Effector memory CD8-positive, alpha-beta T cell (primary cell): Measurements from ENCODE around the gene DMRTB1.

Experiments used
- ATAC-seq: fragments of 150-1000 bp; cut with Tn5 transposase; replicated peaks from 2 replicates; pipeline ENCODE4 v1.10.0; 2021; ENCODE audit warnings: mild to moderate bottlenecking, moderate library complexity
- DNase-seq, 3 experiments: peaks; one replicate each; pipeline ENCODE4 v3.0.0; 2021
- H3K27ac Mint-ChIP-seq, 2 donors: one replicate each; pipeline ENCODE4 v1.8.0; 2022; ENCODE audit warnings: mild to moderate bottlenecking in 2 of 2, mixed read lengths in 2 of 2, moderate library complexity in 2 of 2
- H3K27me3 Mint-ChIP-seq, 2 donors: one replicate each; pipeline ENCODE4 v1.8.0; 2022; ENCODE audit warnings: mixed read lengths in 2 of 2
- H3K36me3 Mint-ChIP-seq: one replicate; pipeline ENCODE4 v1.8.0; 2022; ENCODE audit warnings: mild to moderate bottlenecking, moderate library complexity, mixed read lengths; ENCODE audit not compliant: insufficient read depth
- H3K4me1 Mint-ChIP-seq, 2 donors: one replicate each; pipeline ENCODE4 v1.8.0; 2022; ENCODE audit warnings: low read depth in 2 of 2, mixed read lengths in 2 of 2
- H3K4me3 Mint-ChIP-seq, 2 donors: one replicate each; pipeline ENCODE4 v1.8.0; 2022; ENCODE audit warnings: mild to moderate bottlenecking in 2 of 2, mixed read lengths in 2 of 2, moderate library complexity in 2 of 2
- H3K9me3 Mint-ChIP-seq, 2 donors: one replicate each; pipeline ENCODE4 v1.8.0; 2022; ENCODE audit warnings: mixed read lengths in 2 of 2

The DMRTB1 gene

DNA sequence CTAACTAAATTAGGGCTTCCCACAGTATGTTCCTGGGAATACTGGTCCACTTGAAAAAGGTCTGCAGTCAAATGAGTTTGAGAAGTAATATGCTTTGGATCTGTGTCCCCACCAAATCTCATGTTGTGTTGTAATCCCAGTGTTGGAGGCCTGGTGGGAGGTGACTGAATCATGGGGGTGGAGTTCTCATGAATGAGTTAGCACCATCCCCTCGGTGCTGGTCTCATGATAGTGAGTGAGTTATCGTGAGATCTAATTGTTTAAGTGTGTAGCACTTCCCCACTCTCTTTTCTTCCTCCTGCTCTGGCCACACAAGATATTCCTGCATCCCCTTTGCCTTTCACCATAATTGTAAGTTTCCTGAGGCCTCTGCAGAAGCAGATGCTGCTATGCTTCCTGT is 16.9 kb upstream of the DMRTB1 start:
- Mint-ChIP-seq H3K9me3 (no peaks in the 10 kb centered on the region), H3K36me3 (no peaks in the 10 kb centered on the region), H3K27me3 (no peaks in the 10 kb centered on the region), H3K27ac (no peak overlapping the region), H3K4me1 (no peaks in the 10 kb centered on the region), H3K4me3 (no peak overlapping the region)
- ATAC-seq (no peak), DNase-seq (no peak)

DNA sequence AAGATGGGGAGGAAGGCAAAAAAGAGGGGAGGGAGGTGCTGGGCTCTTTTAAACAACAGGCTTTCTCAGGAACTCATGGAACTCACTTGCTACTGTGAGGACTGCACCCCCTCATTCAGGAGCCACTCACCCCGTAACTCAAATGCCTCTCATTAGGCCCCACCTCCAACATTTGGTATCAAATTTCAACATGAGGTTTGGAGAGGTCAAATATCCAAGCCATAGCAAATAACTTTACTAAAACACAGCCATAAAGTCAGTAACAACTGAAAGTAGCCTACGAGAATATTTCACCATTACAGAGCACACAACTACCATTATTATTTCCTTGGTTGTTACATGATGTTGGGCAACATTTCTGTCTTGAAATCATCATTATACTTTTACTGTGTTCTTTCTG is 13.1 kb upstream of the DMRTB1 start:
- Mint-ChIP-seq H3K36me3 (no peaks in the 10 kb centered on the region), H3K4me1 (peaks cover 0 to 2% of the 10 kb centered on the region in 2 donors), H3K27ac (peak overlapping the region in 1 of 2 donors; percentile 59), H3K27me3 (peaks cover 0 to 12% of the 10 kb centered on the region in 2 donors), H3K9me3 (no peaks in the 10 kb centered on the region), H3K4me3 (no peak overlapping the region)
- ATAC-seq = no peak
- no peak for DNase-seq

DNA sequence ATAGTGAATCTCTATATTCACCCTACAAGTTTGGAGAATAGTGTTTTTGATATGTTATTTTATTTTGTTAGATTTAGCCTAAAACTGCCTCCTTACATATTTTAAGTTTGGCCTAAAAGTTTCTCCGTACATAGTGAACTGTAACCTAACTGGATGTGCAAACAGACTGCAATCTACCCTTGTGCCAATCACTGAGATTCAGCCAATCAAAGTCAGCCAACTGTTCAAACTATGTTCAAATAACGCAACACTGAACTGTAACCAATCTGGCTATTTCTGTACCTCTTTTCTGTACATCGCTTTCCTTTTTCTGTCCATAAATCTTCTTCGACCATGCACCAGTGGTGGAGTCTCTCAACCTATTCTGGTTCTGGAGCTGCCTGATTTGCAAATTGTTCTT is 11.8 kb upstream of the DMRTB1 start:
- H3K27me3 Mint-ChIP-seq = peaks cover 0 to 12% of the 10 kb centered on the region in 2 donors
- peaks cover 0 to 2% of the 10 kb centered on the region in 2 donors for H3K4me1 Mint-ChIP-seq
- no peak overlapping the region for H3K27ac Mint-ChIP-seq
- no peak overlapping the region for H3K4me3 Mint-ChIP-seq
- no peaks in the 10 kb centered on the region for H3K9me3 Mint-ChIP-seq
- H3K36me3 Mint-ChIP-seq = no peaks in the 10 kb centered on the region
- DNase-seq (no peak), ATAC-seq (no peak)

DNA sequence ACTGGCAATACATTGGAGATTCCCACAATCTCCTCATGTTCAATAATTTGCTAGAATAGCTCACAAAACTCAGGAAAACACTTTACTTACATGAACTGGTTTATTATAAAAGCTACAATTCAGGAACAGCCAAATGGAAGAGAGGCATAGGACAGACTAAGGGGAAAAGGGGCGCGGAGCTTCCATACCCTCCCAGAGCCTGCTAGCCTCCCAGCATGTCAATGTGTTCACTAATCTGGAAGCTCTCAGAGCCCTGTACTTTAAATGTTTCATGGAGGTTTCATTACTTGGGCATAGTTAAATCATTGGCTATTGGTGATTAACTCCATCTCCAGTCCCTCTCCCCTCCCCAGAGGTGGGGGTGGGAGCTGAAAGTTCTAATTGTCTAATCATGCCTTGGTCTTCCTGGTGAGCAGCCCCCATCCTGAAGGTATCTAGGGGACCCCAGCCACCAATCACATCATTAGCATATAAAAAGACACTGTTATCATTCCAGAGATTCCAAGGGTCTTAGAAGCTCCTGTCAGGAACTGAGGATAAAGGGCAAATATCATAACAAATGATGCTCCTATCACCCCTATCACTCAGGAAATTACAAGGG is 10.9 kb upstream of the DMRTB1 start:
- Mint-ChIP-seq H3K4me1 (peaks cover 0 to 2% of the 10 kb centered on the region in 2 donors), H3K9me3 (no peaks in the 10 kb centered on the region), H3K36me3 (no peaks in the 10 kb centered on the region), H3K4me3 (no peak overlapping the region), H3K27me3 (peaks cover 0 to 12% of the 10 kb centered on the region in 2 donors), H3K27ac (no peak overlapping the region)
- ATAC-seq (no peak), DNase-seq (no peak)

DNA sequence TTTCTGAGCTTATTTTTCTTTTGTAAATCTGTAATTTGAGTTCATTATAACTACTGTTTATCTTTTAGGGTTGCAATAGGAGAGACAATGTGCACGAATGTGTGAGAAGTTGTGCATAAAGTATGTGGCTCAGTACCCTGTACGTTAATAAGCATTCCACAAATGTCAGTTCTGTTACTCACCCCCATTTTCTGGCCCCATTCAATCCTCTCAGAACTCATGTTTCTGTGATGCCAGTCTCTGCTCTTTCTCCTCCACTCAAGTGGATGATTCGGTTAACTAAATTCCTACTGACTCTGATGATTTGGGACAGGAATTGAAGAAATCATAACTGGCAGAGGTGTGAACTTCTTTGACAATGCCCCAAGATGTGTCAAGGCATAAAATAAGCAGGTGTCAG is 10.2 kb upstream of the DMRTB1 start:
- H3K9me3 Mint-ChIP-seq = no peaks in the 10 kb centered on the region
- H3K36me3 Mint-ChIP-seq = no peaks in the 10 kb centered on the region
- H3K27me3 Mint-ChIP-seq = peaks cover 0 to 12% of the 10 kb centered on the region in 2 donors
- no peak overlapping the region for H3K4me3 Mint-ChIP-seq
- peaks cover 0 to 2% of the 10 kb centered on the region in 2 donors for H3K4me1 Mint-ChIP-seq
- H3K27ac Mint-ChIP-seq = no peak overlapping the region
- ATAC-seq (no peak), DNase-seq (no peak)

DNA sequence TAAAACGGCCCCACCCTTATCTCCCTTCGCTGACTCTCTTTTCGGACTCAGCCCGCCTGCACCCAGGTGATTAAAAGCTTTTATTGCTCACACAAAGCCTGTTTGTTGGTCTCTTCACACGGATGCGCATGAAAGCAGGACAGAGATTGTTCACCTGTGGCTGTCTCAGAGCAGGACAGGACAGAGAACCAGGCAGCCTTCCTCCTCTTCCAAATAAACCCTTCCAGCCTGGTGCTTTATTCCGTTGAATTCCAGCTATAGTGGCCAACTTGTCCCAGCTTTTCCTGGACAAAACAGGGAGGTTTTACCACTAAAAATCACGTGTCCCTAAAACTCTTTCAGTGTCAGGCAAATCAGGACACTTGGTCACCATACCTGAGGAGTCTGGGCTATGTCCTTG is 9.5 kb upstream of the DMRTB1 start:
- no peaks in the 10 kb centered on the region for H3K9me3 Mint-ChIP-seq
- ATAC-seq (no peak), DNase-seq (no peak)
- no peak overlapping the region for H3K4me3 Mint-ChIP-seq
- no peaks in the 10 kb centered on the region for H3K36me3 Mint-ChIP-seq
- peaks cover 0 to 2% of the 10 kb centered on the region in 2 donors for H3K4me1 Mint-ChIP-seq
- no peak overlapping the region for H3K27ac Mint-ChIP-seq
- peaks cover 0 to 12% of the 10 kb centered on the region in 2 donors for H3K27me3 Mint-ChIP-seq

DNA sequence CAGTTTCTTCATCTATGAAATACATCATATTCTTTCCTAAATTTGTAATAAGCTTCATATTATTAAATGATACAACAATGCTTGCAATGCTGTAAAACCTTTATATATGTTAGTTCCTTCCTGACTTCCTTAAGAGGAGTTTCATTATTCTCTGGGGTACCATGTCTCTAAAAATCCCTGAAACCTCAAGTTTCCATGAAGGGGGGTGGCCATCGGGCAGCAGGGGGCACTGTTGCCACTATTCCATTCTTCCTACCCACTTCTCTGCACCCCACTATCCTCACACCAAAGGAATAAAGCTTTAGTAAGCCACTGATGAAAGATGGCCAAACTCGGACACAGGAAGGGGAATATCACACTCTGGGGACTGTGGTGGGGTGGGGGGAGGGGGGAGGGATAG is 9.0 kb upstream of the DMRTB1 start:
- DNase-seq (peak in 1 of 3 experiments; percentile 13), ATAC-seq (no peak)
- no peaks in the 10 kb centered on the region for H3K9me3 Mint-ChIP-seq
- H3K27me3 Mint-ChIP-seq = peaks cover 0 to 12% of the 10 kb centered on the region in 2 donors
- H3K36me3 Mint-ChIP-seq = no peaks in the 10 kb centered on the region
- H3K27ac Mint-ChIP-seq = no peak overlapping the region
- no peak overlapping the region for H3K4me3 Mint-ChIP-seq
- peaks cover 0 to 2% of the 10 kb centered on the region in 2 donors for H3K4me1 Mint-ChIP-seq

DNA sequence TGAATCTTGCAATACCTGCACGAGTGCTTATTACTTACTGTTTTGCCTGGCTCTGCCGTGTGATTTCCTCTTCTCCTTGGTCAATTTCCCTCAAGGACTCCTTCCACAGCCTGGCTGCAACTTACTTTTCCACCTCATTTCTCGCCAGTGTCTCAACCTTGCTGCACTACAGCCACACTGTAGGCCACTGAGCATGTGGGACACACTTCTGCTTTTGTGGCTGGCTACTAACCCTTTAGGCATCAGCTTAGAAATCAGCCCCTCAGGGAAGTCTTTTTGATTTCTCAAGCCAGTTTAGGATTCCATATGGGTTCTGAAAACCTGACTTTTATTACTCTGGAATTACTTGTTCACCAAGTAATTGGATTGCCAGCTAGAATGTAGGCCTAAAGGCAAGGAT is 5.2 kb upstream of the DMRTB1 start:
- Mint-ChIP-seq H3K36me3 (no peaks in the 10 kb centered on the region), H3K27ac (no peak overlapping the region), H3K4me3 (no peak overlapping the region), H3K9me3 (no peaks in the 10 kb centered on the region), H3K4me1 (peaks cover 0 to 2% of the 10 kb centered on the region in 2 donors), H3K27me3 (peaks cover 0 to 12% of the 10 kb centered on the region in 2 donors)
- DNase-seq = no peak
- no peak for ATAC-seq

DNA sequence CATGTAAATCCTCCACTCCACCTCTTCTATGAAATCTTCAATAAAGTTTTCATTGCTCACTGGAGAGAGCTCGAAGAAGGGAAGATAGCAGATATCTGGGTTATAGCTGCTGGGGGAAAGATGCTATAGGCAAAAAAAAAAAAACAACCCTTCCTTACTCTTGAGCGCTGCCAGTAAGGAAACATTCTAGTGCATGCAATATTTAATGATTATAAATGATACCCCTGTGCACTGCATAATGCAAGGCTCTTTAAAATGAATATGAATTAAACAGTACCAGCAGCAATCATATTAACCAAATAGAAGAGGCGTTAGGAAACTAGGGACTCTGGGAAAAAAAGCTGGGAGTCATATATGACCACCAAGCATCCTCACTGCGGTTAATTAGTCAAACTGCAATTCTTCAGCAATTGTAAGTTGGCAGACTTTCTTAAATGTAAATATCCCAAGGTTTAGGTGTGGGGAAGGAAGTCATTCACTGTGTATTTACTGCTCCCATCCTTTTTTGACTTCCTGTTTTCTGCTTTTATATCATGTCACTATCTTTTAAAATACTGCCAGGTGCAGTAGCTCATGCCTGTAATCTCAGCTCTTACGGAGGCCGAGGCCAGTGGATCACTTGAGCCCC is 3.7 kb upstream of the DMRTB1 start:
- no peaks in the 10 kb centered on the region for H3K27me3 Mint-ChIP-seq
- no peaks in the 10 kb centered on the region for H3K4me1 Mint-ChIP-seq
- no peak overlapping the region for H3K4me3 Mint-ChIP-seq
- no peaks in the 10 kb centered on the region for H3K36me3 Mint-ChIP-seq
- DNase-seq (no peak), ATAC-seq (no peak)
- H3K27ac Mint-ChIP-seq = no peak overlapping the region
- no peaks in the 10 kb centered on the region for H3K9me3 Mint-ChIP-seq

DNA sequence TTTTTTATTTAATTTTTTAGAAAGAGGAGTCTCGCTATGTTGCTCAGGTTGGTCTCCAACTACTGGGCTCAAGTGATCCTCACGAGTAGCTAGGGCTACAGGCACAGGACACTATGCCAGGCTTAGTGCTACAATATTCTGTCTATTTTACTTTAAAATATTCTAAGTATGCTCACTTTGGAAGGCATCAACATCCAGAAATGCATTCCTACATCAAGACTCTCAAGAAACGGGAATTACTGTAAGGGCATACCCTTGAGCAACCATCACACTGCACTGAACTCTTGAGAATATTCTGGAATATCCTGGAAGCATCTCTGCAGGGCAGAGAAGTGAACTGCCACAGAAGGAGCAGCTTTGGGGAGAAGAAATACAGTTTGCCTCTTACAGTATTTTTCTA is 565 bp upstream of the DMRTB1 start:
- H3K4me3 Mint-ChIP-seq = no peak overlapping the region
- no peaks in the 10 kb centered on the region for H3K9me3 Mint-ChIP-seq
- DNase-seq = no peak
- peaks cover 0 to 2% of the 10 kb centered on the region in 2 donors for H3K4me1 Mint-ChIP-seq
- no peaks in the 10 kb centered on the region for H3K36me3 Mint-ChIP-seq
- no peak overlapping the region for H3K27ac Mint-ChIP-seq
- ATAC-seq = no peak
- H3K27me3 Mint-ChIP-seq = no peaks in the 10 kb centered on the region

DNA sequence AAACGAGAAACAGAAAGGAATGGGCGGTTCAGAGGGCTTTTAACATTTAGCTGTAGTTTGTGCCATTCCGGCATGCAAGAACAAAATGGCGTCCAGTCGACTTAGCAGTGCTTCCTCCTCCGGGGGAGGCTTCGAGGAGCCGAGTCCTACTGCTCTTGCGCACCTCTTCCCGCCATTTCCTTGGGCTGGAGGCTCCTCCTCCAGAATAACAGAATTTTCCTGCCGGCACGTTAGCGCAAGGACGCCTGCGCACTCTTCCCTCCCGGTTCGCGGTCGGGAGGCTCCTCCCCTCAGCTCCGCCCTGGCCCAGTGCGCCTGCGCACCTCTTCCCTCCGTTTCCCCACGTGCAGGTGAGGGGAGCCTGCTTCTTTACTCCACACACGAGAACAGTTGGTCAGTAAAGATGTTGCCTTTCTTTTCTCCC is 1.0 kb downstream of the DMRTB1 start:
- ATAC-seq (no peak), DNase-seq (no peak)
- H3K27ac Mint-ChIP-seq = no peak overlapping the region
- H3K4me1 Mint-ChIP-seq = peaks cover 4 to 5% of the 10 kb centered on the region in 2 donors
- no peaks in the 10 kb centered on the region for H3K9me3 Mint-ChIP-seq
- no peak overlapping the region for H3K4me3 Mint-ChIP-seq
- no peaks in the 10 kb centered on the region for H3K27me3 Mint-ChIP-seq
- no peaks in the 10 kb centered on the region for H3K36me3 Mint-ChIP-seq

DNA sequence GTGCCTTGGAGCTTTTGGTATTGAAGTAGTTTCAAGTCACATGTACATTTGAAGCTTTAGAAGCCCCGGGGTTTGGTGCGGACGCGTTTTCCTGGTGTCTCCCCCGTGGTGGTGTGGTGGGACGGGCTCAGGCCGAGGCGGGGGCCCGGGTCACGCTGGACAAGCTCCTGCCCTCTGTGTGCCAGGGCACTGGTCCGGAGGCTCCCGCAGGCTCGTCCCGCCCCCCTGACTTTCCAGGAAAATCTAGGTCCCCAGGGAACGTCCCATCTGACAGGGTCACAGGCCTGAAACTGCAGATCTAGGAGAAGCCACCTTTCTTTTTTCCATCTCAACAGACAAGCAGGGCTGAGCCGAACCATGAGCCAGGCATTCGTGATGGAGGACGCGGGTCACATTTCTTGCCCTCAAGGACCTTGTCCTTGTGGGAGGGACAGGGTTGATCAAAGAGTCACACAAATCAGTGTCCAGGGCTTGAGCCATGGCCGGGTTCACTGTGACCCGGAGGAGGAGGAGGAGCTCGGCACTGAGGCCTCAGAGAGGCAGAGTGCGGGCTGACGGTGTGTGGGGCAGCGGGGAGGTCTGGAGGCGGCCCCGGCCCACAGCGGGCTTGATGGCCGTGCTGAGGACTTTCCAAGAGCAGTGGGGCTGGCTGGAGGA is 1.6 kb downstream of the DMRTB1 start:
- no peak for ATAC-seq
- Mint-ChIP-seq H3K36me3 (no peaks in the 10 kb centered on the region), H3K4me1 (peaks cover 4 to 9% of the 10 kb centered on the region in 2 donors), H3K27ac (no peak overlapping the region), H3K27me3 (no peaks in the 10 kb centered on the region), H3K4me3 (no peak overlapping the region), H3K9me3 (no peaks in the 10 kb centered on the region)
- DNase-seq = no peak

DNA sequence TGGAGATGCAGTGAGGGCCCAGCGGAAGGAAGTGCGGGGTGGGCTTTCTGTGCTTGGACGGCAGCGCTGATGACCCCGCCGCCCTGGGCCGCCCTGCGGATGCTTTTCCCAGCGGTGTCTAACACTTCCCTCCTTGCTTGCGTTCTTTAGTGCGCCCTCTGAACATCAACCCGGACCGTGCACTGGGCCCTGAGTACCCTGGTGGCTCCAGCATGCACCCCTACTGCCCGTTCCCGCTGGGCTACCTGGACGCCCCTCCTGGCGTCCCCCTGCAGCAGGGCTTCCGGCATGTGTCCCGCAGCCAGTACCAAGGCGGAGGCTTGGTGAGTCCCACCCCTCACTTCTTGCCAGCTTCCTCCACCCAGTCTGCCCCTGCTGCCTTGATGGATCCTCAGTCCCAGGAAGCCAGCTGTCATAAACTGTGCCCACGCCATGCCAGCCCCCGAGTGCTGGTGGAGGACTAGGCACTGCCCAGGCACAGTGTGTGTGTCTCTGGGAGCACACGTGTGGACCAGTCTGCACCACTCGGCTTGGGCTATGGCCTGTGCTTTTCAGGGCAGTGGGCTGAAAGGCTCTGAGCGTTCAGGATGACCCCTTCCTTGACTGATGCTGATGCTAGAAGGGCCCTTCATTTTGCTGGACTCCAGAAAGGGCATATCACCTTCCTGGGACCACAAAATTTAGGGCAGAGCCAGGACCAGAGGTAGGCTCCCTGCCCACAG is 2.3 kb downstream of the DMRTB1 start:
- Mint-ChIP-seq H3K4me1 (peaks cover 4 to 10% of the 10 kb centered on the region in 2 donors), H3K4me3 (no peak overlapping the region), H3K36me3 (no peaks in the 10 kb centered on the region), H3K27ac (no peak overlapping the region), H3K27me3 (no peaks in the 10 kb centered on the region), H3K9me3 (no peaks in the 10 kb centered on the region)
- DNase-seq = no peak
- ATAC-seq = no peak
